Umbilical cord (tissue), 2 donors: ENCODE data around the gene MYLK4. TPM values are rescaled to one million over a fixed set of nuclear protein-coding genes. Genes with fewer than 3 reads are reported as not detected.

Source experiments
- DNase-seq: peaks from one replicate; pipeline ENCODE4 v3.0.0-alpha.2; 2015; ENCODE audit warnings: low spot score
- total RNA-seq: library from RNA; depleted of rRNA; stranded (reverse); fragments of >200 nt; gene quantifications from one replicate; pipeline ENCODE4 v1.2.3, GENCODE V29; 2014; ENCODE audit warnings: low replicate concordance; ENCODE audit not compliant: insufficient read depth

Gene MYLK4
- total RNA-seq, 1 donor from 2014 or later, result 5.1 TPM

GRCh38 chr6:2633736-2634135, 117.0 kb downstream of the MYLK4 start:
- no peak for DNase-seq

DNA sequence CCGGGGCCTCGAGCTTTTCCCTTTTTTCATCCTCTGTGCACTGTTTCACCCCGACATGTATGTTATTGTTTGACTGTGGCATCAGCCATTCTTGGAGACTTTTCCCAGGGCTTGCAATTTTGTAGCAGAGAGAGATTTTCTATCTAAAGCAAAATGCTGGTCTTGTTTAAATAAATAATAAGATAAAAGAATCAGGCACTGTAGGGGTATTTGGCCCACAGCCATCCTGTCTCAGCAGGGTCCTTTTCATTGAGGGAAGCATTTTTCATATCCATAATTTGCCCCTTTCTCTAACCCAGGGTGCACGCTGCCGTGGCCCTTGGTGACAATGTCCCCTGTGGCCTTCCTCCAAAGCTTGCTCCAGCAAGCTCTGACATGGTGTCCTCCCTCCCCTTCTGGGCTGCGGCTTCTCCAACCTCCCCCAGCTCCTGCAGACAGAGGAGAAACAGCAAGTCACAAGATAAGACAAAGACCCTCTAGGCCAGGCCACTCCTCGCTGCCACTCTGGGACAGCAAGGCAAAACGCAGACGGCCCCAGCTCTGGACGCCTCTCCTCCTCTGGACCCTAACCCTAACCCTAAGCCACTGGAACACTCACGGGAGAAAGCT, 117.6 kb downstream of the MYLK4 start:
- no peak for DNase-seq

DNA sequence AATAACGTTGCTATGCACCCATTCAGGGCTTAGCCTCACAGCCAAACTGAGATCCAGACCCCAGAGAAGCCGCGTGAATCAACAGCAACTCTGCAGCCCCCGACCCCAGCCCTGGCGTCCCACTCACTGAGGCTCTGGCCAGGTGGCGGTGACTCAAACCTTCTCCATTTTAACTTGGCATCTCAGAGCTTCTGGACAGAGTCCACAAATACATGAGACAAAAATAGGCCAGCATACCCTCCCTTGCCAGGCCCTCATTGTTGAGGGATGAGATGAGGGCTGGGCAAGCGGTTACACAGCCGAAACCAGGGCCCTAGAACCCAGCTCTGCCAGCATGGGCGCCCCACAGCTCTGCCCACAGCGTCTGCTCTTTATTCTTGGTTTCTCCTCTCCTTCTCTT, 118.4 kb downstream of the MYLK4 start:
- DNase-seq, result no peak

GRCh38 chr6:2630891-2631571, 119.7 kb downstream of the MYLK4 start:
- no peak for DNase-seq

DNA sequence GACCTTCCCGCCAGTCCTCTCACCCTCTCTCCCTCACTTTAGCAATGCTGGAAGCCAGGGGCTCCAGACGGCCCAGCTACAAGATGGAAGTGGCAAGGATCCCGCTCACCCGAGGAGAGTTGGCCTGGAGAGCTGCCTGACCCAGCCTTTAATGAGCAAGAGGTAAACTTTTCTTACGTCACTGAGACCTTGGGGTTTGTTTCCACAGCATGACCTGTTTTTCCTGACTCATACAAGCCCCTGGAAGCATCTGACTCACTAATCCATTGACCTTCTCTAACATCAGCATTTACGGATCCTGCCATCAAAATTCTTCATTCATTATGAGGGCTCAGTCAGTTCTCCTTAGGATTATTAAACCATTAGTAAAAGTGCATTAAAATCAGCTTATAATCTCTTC, 120.4 kb downstream of the MYLK4 start:
- DNase-seq, result no peak

DNA sequence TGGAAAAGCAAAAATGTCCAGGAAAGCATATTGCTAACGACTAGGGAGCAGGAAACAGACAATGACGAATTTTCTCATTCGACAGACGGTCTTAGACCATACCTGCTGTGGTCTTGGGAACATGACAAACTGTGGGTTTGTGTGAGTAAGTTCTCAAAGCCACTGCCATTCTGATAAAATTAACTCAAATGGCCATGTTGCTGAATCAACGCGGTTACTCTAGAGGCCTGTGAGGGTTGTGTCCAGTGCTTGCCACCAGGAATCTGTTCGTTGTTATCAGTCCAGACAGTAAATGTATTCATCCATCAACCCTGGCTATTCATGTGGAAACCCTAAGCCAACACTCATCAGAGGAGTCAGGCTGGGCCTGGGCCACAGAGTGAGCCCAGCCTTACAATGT, 124.3 kb downstream of the MYLK4 start:
- no peak for DNase-seq

- DNase-seq, result no peak
Measured at GRCh38 chr6:2625581-2625980, 125.1 kb downstream of the MYLK4 start.

- DNase-seq, result no peak
Measured at GRCh38 chr6:2624177-2624576, 126.5 kb downstream of the MYLK4 start.

DNA sequence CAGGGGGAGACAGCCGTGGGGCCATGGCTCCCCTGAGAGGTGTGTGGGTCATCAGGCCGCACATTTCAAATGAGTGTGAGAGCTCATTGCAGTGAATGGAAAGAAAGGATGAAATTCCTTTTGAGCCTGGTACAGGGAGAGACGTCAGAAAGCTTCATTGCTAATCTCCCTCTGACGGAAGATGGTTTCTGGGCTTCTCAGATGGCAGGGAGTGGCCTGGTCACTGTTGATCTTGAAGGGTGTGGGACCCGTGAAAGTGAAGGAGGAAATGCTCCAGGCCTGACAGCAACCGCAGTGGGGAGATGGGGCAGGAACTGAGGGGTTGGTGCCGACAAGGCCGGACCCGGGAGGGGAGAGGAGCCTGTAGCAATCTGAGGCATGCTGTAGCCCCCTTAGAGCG, 127.4 kb downstream of the MYLK4 start:
- DNase-seq, result peak; percentile 39

DNA sequence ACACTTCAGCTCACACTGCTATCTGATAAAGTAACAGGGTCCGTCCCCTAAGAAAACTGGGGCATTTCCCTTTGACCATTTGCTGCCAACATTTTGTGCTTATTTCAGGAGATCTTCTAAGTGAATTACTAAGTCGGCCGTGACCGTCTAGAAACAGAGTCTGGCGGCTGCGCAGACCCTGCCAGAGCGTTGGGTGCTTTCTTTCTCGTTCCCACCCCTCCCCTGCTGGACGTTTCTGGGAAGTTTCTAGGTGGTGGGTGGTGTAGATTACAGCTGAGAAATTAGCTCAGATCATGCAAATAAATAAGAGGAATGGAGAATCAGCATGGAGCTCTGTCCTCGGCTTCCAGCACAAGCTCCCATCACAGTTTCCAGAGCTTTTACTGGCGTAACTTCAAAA, 128.1 kb downstream of the MYLK4 start:
- DNase-seq, result no peak

DNA sequence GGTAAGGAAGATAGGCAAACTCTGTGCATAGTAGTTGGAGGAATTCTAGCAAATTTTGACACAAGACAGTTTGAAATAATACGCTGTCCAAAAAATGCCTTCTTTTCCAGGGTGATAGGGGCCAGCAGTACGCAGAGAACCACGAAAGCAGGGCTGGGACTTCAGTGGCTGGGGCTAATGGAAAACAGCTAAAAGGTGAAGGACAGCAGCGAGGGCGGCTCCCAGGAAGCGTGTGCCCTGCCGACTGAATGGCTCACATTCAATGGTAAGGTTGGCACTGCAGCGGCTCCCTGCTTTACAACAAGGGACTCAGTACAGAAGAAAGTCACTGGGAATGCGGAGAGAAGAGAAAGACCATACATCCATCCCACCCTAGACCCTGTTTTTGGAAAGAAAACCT, 131.1 kb downstream of the MYLK4 start:
- no peak for DNase-seq

- no peak for DNase-seq
Measured at GRCh38 chr6:2617729-2618128, 133.0 kb downstream of the MYLK4 start.

- peak; percentile 22 for DNase-seq
Measured at GRCh38 chr6:2616811-2617210, 133.9 kb downstream of the MYLK4 start.

DNA sequence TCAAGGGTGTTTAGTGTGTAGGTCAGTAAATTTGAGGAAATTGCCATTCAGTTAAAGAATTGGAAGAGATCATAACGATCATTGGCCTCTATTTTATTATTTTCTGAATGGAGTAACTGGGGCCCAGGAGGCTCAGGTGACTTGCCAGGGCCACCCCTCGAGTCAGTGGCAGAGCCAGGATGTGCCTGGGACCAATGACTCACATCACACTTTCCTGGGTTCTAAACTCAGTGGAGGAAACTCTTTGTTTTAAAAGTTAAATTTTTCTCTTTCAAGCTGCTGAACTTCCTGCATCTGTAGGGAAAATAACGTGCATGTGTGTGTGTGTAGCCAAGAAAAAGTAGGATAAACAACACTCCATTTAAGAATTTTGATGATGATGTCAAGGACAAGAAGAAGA, 135.5 kb downstream of the MYLK4 start:
- no peak for DNase-seq

- DNase-seq, result no peak
Measured at GRCh38 chr6:2614846-2615245, 135.9 kb downstream of the MYLK4 start.

- DNase-seq, result no peak
Measured at GRCh38 chr6:2614155-2614554, 136.6 kb downstream of the MYLK4 start.

Other genes with a start within 250 kb of the MYLK4 start
- gene WRNIP1, start 14.5 kb upstream of the MYLK4 start, total RNA-seq, result 33.7 TPM
- 28.6 TPM for gene SERPINB1, start 90.9 kb upstream of the MYLK4 start, total RNA-seq
- gene SERPINB9, start 152.4 kb upstream of the MYLK4 start, total RNA-seq, result 20.2 TPM
- gene SERPINB6, start 220.6 kb upstream of the MYLK4 start, total RNA-seq, result 63.3 TPM
- gene NQO2, start 249.0 kb upstream of the MYLK4 start, total RNA-seq, result 10.8 TPM